Effector memory CD4-positive, alpha-beta T cell (primary cell): Measurements from ENCODE around the gene RPP25L.
"Not testable (repeated sequence)": the region's sequence is repeated elsewhere in the genome, so short reads cannot be mapped to it uniquely, and the experiment has no call there.

ENCODE experiments used
- DNase-seq, 3 donors: peaks; one replicate each; pipeline ENCODE4 v3.0.0-alpha.2; 2020
- H3K27ac ChIP-seq: 2 replicates; pipeline ENCODE4 v1.7.0; 2013; ENCODE audit warnings: mild to moderate bottlenecking, low read length, moderate library complexity; ENCODE audit not compliant: insufficient read depth, poor library complexity, severe bottlenecking
- H3K27me3 ChIP-seq: replicated peaks from 2 replicates; pipeline ENCODE4 v1.7.0; 2013; ENCODE audit warnings: mild to moderate bottlenecking, low read length; ENCODE audit not compliant: insufficient read depth, control insufficient read depth, poor library complexity, severe bottlenecking
- H3K36me3 ChIP-seq: 2 replicates; pipeline ENCODE4 v1.7.0; 2013; ENCODE audit warnings: mild to moderate bottlenecking, low read length, moderate library complexity; ENCODE audit not compliant: control insufficient read depth, insufficient read depth
- H3K4me1 ChIP-seq: 2 replicates; pipeline ENCODE4 v1.7.0; 2013; ENCODE audit warnings: low read length, mild to moderate bottlenecking; ENCODE audit not compliant: control insufficient read depth, insufficient read depth, poor library complexity, severe bottlenecking
- H3K4me3 ChIP-seq: 2 replicates; pipeline ENCODE4 v1.7.0; 2013; ENCODE audit warnings: low read length, low read depth, mild to moderate bottlenecking; ENCODE audit not compliant: insufficient read depth, poor library complexity, severe bottlenecking
- H3K9me3 ChIP-seq: 2 replicates; pipeline ENCODE4 v1.7.0; 2013; ENCODE audit warnings: mild to moderate bottlenecking, low read length, moderate library complexity; ENCODE audit not compliant: control insufficient read depth

The RPP25L gene

DNA sequence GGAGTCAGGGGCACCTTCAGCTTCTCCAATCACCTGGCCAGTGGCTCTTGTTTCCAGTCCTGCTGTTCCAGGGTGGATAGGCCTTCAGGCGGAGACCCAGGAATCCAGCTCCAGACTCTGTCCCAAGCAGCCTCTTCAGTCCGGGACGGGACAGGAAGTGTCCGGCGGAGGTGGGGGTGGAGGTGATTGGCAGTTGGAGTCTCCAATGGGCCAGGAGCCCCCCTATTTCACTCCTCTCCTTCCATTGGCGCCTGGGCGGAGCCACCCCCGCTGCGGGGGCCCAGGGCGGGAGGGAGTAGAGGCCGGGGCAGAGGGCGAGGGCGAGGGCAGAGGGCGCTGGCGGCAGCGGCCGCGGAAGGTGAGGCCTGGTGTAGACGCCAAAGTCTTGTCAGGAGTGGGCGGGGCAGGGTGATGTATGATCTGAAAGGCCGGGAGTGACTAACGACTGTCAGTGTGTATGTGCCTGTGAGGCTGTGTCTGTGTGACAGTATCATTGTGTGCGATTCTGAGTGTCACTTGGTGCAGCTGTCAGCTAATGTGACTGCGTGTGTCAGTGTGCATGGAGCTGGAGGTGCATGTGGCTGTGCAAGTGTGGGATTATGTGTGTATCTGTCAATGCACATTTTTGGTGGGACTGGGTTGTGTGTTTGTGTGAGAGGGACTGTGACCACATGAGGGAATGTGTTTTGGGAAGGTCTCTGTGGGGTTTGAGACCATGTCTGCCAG is 40.1 kb upstream of the RPP25L start, which contains the start of gene IL11RA:
Gene IL11RA (plus strand): TSS at position 310 of the 726 bp plus-strand sequence. CDS start 3,033 bp downstream, outside the sequence.
- Histone ChIP-seq H3K4me3 (no peak within 1 kb of the TSS), H3K4me1 (peaks cover 30% of the 10 kb centered on the region), H3K9me3 (no peaks in the 10 kb centered on the region), H3K27ac (no peak within 1 kb of the TSS), H3K36me3 (peaks cover 29% of the 10 kb centered on the region), H3K27me3 (no peaks in the 10 kb centered on the region)
- no peak for DNase-seq

DNA sequence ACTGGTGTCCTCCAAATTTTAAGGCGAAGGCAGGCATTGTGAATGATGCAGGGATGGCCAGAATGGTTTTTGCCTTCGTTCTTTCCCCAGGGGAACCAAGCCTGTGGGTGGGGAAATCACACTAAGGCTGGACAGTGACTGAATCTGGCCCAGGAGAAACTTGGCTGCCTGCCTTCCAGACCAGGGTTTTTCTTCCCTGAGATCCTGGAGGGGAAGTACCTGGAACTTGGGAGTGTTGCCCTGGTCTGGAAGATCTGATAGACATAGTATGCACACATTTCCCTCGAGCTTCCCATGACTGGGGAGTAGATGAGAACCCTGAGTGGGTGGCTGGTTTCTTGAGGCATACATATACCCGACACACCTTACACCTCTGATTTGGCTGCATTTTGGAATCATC is 39.4 kb upstream of the RPP25L start:
- no peak overlapping the region for H3K4me3 ChIP-seq
- no peaks in the 10 kb centered on the region for H3K9me3 ChIP-seq
- peaks cover 30% of the 10 kb centered on the region for H3K4me1 ChIP-seq
- no peak overlapping the region for H3K27ac ChIP-seq
- H3K36me3 ChIP-seq = peaks cover 29% of the 10 kb centered on the region
- H3K27me3 ChIP-seq = no peaks in the 10 kb centered on the region
- no peak for DNase-seq

DNA sequence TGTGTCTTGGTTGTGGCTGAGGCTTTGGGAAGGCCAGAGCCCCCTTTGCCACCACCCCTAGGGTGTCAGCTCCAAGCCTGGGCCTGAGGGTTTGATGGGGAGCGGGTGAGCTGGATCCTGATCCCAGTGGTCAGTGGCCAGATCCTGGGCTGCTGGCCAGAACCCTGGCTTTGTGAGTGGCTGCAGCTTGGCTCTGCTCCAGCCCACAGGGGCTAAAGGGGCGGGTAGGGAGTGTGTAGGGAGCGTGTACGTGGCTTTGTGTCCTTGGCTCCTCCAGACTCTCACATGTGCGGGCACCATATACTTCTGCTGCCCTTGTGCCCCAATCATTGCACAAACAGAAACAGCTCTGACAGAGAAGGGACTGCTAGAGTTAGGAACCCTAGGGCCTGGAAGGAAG is 38.9 kb upstream of the RPP25L start:
- no peaks in the 10 kb centered on the region for H3K9me3 ChIP-seq
- peaks cover 29% of the 10 kb centered on the region for H3K36me3 ChIP-seq
- H3K4me3 ChIP-seq = no peak overlapping the region
- H3K27ac ChIP-seq = no peak overlapping the region
- no peaks in the 10 kb centered on the region for H3K27me3 ChIP-seq
- H3K4me1 ChIP-seq = peaks cover 30% of the 10 kb centered on the region
- no peak for DNase-seq

DNA sequence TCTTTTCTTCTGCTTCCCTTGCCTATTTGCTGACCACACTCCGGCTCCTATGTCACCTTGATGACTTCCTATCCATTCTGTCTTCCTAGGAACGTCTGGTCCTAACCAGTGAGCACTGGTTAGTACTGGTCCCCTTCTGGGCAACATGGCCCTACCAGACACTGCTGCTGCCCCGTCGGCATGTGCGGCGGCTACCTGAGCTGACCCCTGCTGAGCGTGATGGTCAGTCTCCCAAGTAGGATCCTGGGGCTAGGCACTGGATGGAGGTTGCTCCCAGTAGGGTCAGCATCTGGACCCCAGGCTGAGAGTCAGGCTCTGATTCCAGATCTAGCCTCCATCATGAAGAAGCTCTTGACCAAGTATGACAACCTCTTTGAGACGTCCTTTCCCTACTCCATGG is 36.8 kb upstream of the RPP25L start:
- Histone ChIP-seq H3K27me3 (no peaks in the 10 kb centered on the region), H3K4me1 (peaks cover 30% of the 10 kb centered on the region), H3K4me3 (no peak overlapping the region)

DNA sequence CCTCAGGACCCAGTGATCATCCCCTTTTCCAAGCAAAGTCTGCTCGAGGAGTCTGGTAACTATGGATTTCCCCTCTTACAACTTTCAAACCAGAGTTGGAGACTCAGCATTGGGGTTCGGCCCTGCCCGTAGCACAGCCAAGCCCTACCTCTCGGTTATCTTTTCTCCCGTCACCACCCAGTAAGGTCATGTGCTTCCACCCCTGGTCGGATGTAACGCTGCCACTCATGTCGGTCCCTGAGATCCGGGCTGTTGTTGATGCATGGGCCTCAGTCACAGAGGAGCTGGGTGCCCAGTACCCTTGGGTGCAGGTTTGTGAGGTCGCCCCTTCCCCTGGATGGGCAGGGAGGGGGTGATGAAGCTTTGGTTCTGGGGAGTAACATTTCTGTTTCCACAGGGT is 35.8 kb upstream of the RPP25L start:
- peaks cover 29% of the 10 kb centered on the region for H3K36me3 ChIP-seq
- no peak for DNase-seq
- H3K4me1 ChIP-seq = peaks cover 25% of the 10 kb centered on the region
- H3K27me3 ChIP-seq = no peaks in the 10 kb centered on the region
- H3K4me3 ChIP-seq = peak overlapping the region; percentile 88
- no peaks in the 10 kb centered on the region for H3K9me3 ChIP-seq
- H3K27ac ChIP-seq = peak overlapping the region; percentile 79

More for the DNA sequence above, 36.8 kb upstream of the RPP25L start:
- Histone ChIP-seq H3K9me3 (no peaks in the 10 kb centered on the region), H3K36me3 (peaks cover 29% of the 10 kb centered on the region), H3K27ac (no peak overlapping the region)
- DNase-seq = no peak

DNA sequence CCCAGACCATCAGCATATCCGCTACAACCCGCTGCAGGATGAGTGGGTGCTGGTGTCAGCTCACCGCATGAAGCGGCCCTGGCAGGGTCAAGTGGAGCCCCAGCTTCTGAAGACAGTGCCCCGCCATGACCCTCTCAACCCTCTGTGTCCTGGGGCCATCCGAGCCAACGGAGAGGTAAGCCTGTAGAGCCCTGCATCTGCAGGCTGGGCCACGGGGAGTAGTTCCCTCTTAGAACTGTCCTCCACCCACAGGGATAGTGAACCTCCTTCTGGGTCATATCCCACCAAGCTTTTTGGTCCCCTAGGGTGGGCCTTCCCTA is 35.1 kb upstream of the RPP25L start:
- Histone ChIP-seq H3K27me3 (no peaks in the 10 kb centered on the region), H3K4me1 (peaks cover 19% of the 10 kb centered on the region), H3K4me3 (peak overlapping the region; percentile 88), H3K9me3 (no peaks in the 10 kb centered on the region), H3K27ac (peak overlapping the region; percentile 79), H3K36me3 (peaks cover 29% of the 10 kb centered on the region)
- DNase-seq = no peak

DNA sequence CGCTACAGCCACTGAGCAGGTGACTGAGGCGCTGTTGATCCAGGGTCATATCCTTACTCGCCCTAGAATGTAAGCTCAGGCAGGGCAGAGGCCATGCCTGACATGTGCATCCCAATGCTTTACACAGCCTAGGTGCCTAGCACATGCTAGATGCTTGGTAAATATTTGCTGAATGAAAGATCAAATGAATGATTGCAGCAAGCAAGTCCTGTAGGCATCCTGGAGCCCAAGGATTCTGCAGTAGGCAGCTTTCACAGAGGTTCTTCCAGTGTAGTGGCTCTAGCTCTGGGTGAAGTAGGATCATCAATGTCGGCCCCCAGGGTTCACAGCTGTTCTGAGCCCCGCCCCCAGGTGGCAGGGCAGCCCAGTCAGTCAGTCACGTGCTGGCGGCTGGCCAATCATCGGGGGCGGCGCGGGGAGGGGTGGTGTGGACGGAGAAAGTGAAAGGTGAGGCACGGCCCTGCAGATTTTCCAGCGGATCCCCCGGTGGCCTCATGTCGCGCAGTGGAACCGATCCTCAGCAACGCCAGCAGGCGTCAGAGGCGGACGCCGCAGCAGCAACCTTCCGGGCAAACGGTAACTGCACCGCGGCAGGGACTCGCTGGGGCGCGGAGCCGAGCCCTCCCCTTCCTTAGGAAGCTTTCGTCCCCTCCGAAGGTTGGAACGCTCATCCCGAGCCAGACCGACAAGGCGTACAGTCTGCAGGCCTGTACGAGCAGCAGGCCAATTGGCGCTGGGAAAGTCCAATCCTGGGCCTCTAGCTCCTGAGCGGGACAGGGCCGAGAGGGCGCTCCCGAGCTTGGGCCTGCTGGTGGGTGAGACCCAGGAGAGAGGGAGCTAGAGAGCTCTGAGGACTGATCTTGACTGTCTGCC is 34.5 kb upstream of the RPP25L start, which contains the start of gene GALT:
Gene GALT (plus strand): TSS at position 465 of the 873 bp plus-strand sequence. CDS start 30 bp downstream, at position 495.
- H3K27me3 ChIP-seq = no peaks in the 10 kb centered on the region
- no peaks in the 10 kb centered on the region for H3K9me3 ChIP-seq

DNA sequence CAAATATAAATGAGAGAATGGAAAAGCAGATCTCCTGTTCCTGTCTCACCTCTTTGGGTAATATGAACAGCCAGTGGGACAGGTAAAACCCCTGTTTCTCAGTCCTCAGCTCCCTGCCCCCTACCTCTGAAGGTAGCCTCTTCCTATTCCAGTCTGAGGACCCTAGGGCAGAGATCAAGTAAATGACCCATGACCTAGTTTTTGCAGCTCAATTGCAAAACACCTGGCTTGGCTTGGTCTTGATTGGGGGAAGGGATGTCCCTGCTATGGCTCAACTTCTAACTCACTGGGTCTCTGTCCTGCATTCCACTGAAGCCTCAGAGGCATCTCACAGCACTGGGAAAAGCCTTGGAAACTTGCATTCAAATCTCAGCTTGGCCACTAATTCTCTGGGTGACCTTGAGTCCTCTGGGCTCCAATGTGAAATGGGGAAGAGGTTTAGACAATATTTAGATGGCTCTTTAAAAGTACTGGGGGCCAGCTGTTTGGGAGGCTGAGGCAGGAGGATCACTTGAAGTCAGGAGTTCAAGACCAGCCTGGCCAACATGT is 32.9 kb upstream of the RPP25L start:
- no peak for DNase-seq
- Histone ChIP-seq H3K4me3 (no peak overlapping the region), H3K9me3 (no peaks in the 10 kb centered on the region), H3K4me1 (peaks cover 19% of the 10 kb centered on the region), H3K27me3 (no peaks in the 10 kb centered on the region), H3K36me3 (peaks cover 14% of the 10 kb centered on the region), H3K27ac (no peak overlapping the region)

More for the DNA sequence above, 34.5 kb upstream of the RPP25L start, which contains the start of gene GALT:
- H3K36me3 ChIP-seq = peaks cover 29% of the 10 kb centered on the region
- peaks cover 19% of the 10 kb centered on the region for H3K4me1 ChIP-seq
- peak within 1 kb of the TSS; percentile 88 for H3K4me3 ChIP-seq
- peak; percentile 87 to 97 (median 94) for DNase-seq
- H3K27ac ChIP-seq = peak within 1 kb of the TSS; percentile 79

DNA sequence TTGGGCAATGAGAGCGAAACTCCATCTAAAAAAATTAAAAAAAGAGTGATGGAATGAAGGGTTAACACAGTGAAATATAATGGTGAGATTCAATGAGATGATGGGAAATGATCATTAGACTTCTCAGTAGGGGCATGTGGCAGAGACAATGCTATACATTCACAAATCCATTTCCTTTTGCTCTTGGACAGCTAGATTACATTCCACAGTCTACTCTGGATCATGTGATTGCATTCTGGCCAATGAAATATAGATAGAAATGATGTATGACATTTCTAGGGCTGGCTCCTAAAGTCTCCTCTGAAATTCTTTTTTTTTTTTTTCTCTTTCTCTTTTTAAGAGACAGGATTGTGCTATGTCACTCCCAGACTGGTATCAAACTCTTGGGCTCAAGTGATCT is 30.8 kb upstream of the RPP25L start:
- no peaks in the 10 kb centered on the region for H3K9me3 ChIP-seq
- DNase-seq = no peak
- no peak overlapping the region for H3K27ac ChIP-seq
- H3K4me1 ChIP-seq = peaks cover 16% of the 10 kb centered on the region
- H3K4me3 ChIP-seq = no peak overlapping the region
- no peaks in the 10 kb centered on the region for H3K27me3 ChIP-seq
- H3K36me3 ChIP-seq = no peaks in the 10 kb centered on the region

DNA sequence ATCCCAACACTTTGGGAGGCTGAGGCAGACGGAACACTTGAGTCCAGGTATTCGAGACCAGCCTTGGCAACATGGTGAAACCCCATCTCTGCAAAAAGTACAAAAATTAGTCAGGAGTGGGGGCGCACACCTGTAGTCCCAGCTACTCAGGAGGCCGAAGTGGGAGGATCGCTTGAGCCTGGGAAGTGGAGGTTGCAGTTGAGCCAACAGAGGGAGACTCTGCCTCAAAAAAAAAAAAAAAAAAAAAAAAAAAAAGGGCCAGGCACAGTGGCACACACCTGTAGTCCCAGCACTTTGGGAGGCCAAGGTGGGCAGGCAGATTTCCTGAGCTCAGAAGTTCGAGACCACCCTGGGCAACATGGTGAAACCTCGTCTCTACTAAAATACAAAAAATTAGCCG is 27.4 kb upstream of the RPP25L start:
- H3K9me3 ChIP-seq, H3K27me3 ChIP-seq, H3K27ac ChIP-seq, H3K4me3 ChIP-seq, H3K36me3 ChIP-seq, DNase-seq: not testable (repeated sequence)
- H3K4me1 ChIP-seq = peaks cover 31% of the 10 kb centered on the region
